GM19035 (cell line): ENCODE data around the gene CNTN1.

Source experiments
- ATAC-seq: cut with Tn5 transposase; IDR thresholded peaks from one replicate; pipeline ENCODE4 v1.9.1; 2021; ENCODE audit not compliant: unreplicated experiment

CNTN1 gene

GRCh38 chr12:40768125-40768864 is 76.1 kb downstream of the CNTN1 start:
- no peak for ATAC-seq

- no peak for ATAC-seq
Measured at GRCh38 chr12:40769846-40770245, 77.6 kb downstream of the CNTN1 start.

GRCh38 chr12:40770781-40771180 is 78.5 kb downstream of the CNTN1 start:
- no peak for ATAC-seq

- no peak for ATAC-seq
Measured at GRCh38 chr12:40775661-40776060, 83.4 kb downstream of the CNTN1 start.

GRCh38 chr12:40784102-40784501 is 91.9 kb downstream of the CNTN1 start:
- ATAC-seq, result no peak

GRCh38 chr12:40788276-40788675 is 96.0 kb downstream of the CNTN1 start:
- ATAC-seq, result no peak

- no peak for ATAC-seq
Measured at GRCh38 chr12:40792792-40793386, 100.7 kb downstream of the CNTN1 start.

GRCh38 chr12:40793471-40793870 is 101.2 kb downstream of the CNTN1 start:
- no peak for ATAC-seq

- no peak for ATAC-seq
Measured at GRCh38 chr12:40794087-40794486, 101.8 kb downstream of the CNTN1 start.

GRCh38 chr12:40801082-40801481 is 108.8 kb downstream of the CNTN1 start:
- no peak for ATAC-seq

GRCh38 chr12:40801861-40802260 is 109.6 kb downstream of the CNTN1 start:
- ATAC-seq, result no peak

- no peak for ATAC-seq
Measured at GRCh38 chr12:40802656-40803055, 110.4 kb downstream of the CNTN1 start.

- ATAC-seq, result no peak
Measured at GRCh38 chr12:40819436-40820108, 127.3 kb downstream of the CNTN1 start.

GRCh38 chr12:40820794-40821484 is 128.7 kb downstream of the CNTN1 start:
- no peak for ATAC-seq

GRCh38 chr12:40825156-40825555 is 132.9 kb downstream of the CNTN1 start:
- no peak for ATAC-seq

- ATAC-seq, result no peak
Measured at GRCh38 chr12:40827683-40828592, 135.7 kb downstream of the CNTN1 start.

- no peak for ATAC-seq
Measured at GRCh38 chr12:40828593-40828990, 136.4 kb downstream of the CNTN1 start.

- no peak for ATAC-seq
Measured at GRCh38 chr12:40829738-40830144, 137.5 kb downstream of the CNTN1 start.

- ATAC-seq, result no peak
Measured at GRCh38 chr12:40831916-40832315, 139.7 kb downstream of the CNTN1 start.

GRCh38 chr12:40832668-40833067 is 140.4 kb downstream of the CNTN1 start:
- no peak for ATAC-seq

- no peak for ATAC-seq
Measured at GRCh38 chr12:40833818-40834217, 141.6 kb downstream of the CNTN1 start.
